H1 (cell line): ENCODE measurements around the gene UBE2K. TPM values are rescaled to one million over a fixed set of nuclear protein-coding genes. Genes with fewer than 3 reads are reported as not detected.

Experiments used
- CTCF ChIA-PET: fragments of 300-600 bp; sonication (Branson Sonifier 250); formaldehyde crosslinking; loops from one replicate; lab custom pipeline; 2021; ENCODE audit not compliant: partially characterized antibody; lab: Charles Lee
- POLR2A ChIA-PET: fragments of 300-600 bp; sonication (Branson Sonifier 250); formaldehyde crosslinking; loops from one replicate; lab custom pipeline; 2021; ENCODE audit warnings: inconsistent platforms; ENCODE audit not compliant: partially characterized antibody; lab: Charles Lee
- DNase-seq, 2 experiments: peaks; one replicate each; pipeline versions ENCODE4 v3.0.0 to v3.0.0-alpha.2; 2010 to 2022; ENCODE audit warnings: low spot score in 2 of 2, low read depth in 1 of 2, mixed read lengths in 1 of 2
- FAIRE-seq: peaks from 2 replicates; lab custom pipeline; 2011; peaks lifted over from hg19 to GRCh38; lab: Jason Lieb, UNC
- H2AFZ ChIP-seq: 2 replicates; pipeline ENCODE4 v1.8.1; 2012; ENCODE audit warnings: low read length, inconsistent platforms
- H2AK5ac ChIP-seq: 2 replicates; pipeline ENCODE4 v1.6.1; 2013; ENCODE audit warnings: low read depth, low read length
- H2BK120ac ChIP-seq: replicated peaks from 2 replicates; pipeline ENCODE3; 2013; ENCODE audit warnings: low read depth, low read length, inconsistent platforms
- H2BK12ac ChIP-seq: 2 replicates; pipeline ENCODE4 v1.6.1; 2013; ENCODE audit warnings: low read depth, low read length
- H2BK15ac ChIP-seq: 2 replicates; pipeline ENCODE4 v1.6.1; 2013; ENCODE audit warnings: low read length
- H2BK20ac ChIP-seq: 2 replicates; pipeline ENCODE4 v1.6.1; 2013; ENCODE audit warnings: low read length
- H2BK5ac ChIP-seq: 2 replicates; pipeline ENCODE4 v1.6.1; 2013; ENCODE audit warnings: low read depth, low read length
- H3K14ac ChIP-seq: 2 replicates; pipeline ENCODE4 v1.6.1; 2013; ENCODE audit warnings: inconsistent platforms; ENCODE audit not compliant: insufficient read length
- H3K18ac ChIP-seq: 2 replicates; pipeline ENCODE4 v1.6.1; 2013; ENCODE audit warnings: low read length; ENCODE audit errors: extremely low read depth
- H3K23ac ChIP-seq: 2 replicates; pipeline ENCODE4 v1.6.1; 2013; ENCODE audit warnings: inconsistent platforms; ENCODE audit not compliant: insufficient read length
- H3K23me2 ChIP-seq: 2 replicates; pipeline ENCODE4 v1.6.1; 2013; ENCODE audit warnings: low read depth, low read length
- H3K27ac ChIP-seq: 2 replicates; pipeline ENCODE4 v1.6.1; 2011; ENCODE audit warnings: low read depth, low read length, inconsistent platforms
- H3K27me3 ChIP-seq, 4 experiments: replicated peaks in 1 of 4; 1 replicate in 1 of 4; 2 replicates in 3 of 4; pipeline versions ENCODE4 v1.6.1 to v1.8.1; 2011 to 2013; ENCODE audit warnings: low read length in 3 of 4, mild to moderate bottlenecking in 3 of 4, inconsistent platforms in 2 of 4, mixed read lengths in 2 of 4, moderate library complexity in 1 of 4; ENCODE audit not compliant: control insufficient read depth in 3 of 4, insufficient read depth in 3 of 4; ENCODE audit errors: extremely low read depth in 1 of 4
- H3K36me3 ChIP-seq, 4 experiments: 2 replicates each; pipeline versions ENCODE4 v1.6.1 to v1.8.1; 2011 to 2013; ENCODE audit warnings: mild to moderate bottlenecking in 4 of 4, low read length in 3 of 4, moderate library complexity in 2 of 4, control low read depth in 1 of 4, inconsistent platforms in 1 of 4; ENCODE audit not compliant: insufficient read depth in 4 of 4, control insufficient read depth in 2 of 4
- H3K4ac ChIP-seq: replicated peaks from 2 replicates; pipeline ENCODE3; 2013; ENCODE audit warnings: low read length, low read depth, mixed read lengths, inconsistent platforms; ENCODE audit not compliant: insufficient read length
- H3K4me1 ChIP-seq, 4 experiments: replicated peaks in 1 of 4; 1 replicate in 1 of 4; 2 replicates in 3 of 4; pipeline versions ENCODE4 v1.6.1 to v1.8.1; 2011 to 2013; ENCODE audit warnings: low read length in 3 of 4, inconsistent platforms in 2 of 4, mixed read lengths in 1 of 4; ENCODE audit not compliant: insufficient read depth in 4 of 4, control insufficient read depth in 3 of 4
- H3K4me2 ChIP-seq, 2 experiments: 2 replicates each; pipeline versions ENCODE4 v1.6.1 to v1.8.1; 2011 to 2013; ENCODE audit warnings: low read depth in 2 of 2, low read length in 2 of 2, control low read depth in 1 of 2, inconsistent platforms in 1 of 2, mild to moderate bottlenecking in 1 of 2; ENCODE audit not compliant: insufficient read depth in 1 of 2
- H3K4me3 ChIP-seq, 4 experiments: fragments of 200-600, 300-600 bp in 1 of 4; sonication (generic), shearing (Covaris generic), sonication (Bioruptor Twin) in 1 of 4; 2 replicates each; pipeline versions ENCODE4 v1.5.1 to v1.8.1; 2011 to 2016; ENCODE audit warnings: low read length in 4 of 4, low read depth in 3 of 4, control low read depth in 2 of 4, inconsistent platforms in 2 of 4, mild to moderate bottlenecking in 2 of 4, mixed read lengths in 1 of 4, moderate library complexity in 1 of 4; ENCODE audit not compliant: insufficient read depth in 2 of 4; ENCODE audit errors: extremely low read depth in 1 of 4
- H3K56ac ChIP-seq: replicated peaks from 2 replicates; pipeline ENCODE3; 2013; ENCODE audit warnings: low read depth, mild to moderate bottlenecking, mixed read lengths, low read length, inconsistent platforms; ENCODE audit not compliant: insufficient read length
- H3K79me1 ChIP-seq: 2 replicates; pipeline ENCODE4 v1.6.1; 2013; ENCODE audit warnings: low read depth, low read length, control low read depth
- H3K79me2 ChIP-seq, 2 experiments: 2 replicates each; pipeline versions ENCODE4 v1.6.1 to v1.8.1; 2012 to 2013; ENCODE audit warnings: low read length in 2 of 2, mild to moderate bottlenecking in 2 of 2, inconsistent platforms in 1 of 2; ENCODE audit not compliant: insufficient read depth in 2 of 2, control insufficient read depth in 1 of 2
- H3K9ac ChIP-seq, 4 experiments: replicated peaks in 1 of 4; 1 replicate in 1 of 4; 2 replicates in 3 of 4; pipeline versions ENCODE4 v1.6.1 to v1.8.1; 2011 to 2013; ENCODE audit warnings: low read depth in 3 of 4, low read length in 3 of 4, control low read depth in 2 of 4, mild to moderate bottlenecking in 2 of 4, moderate library complexity in 2 of 4, inconsistent platforms in 1 of 4; ENCODE audit errors: extremely low read depth in 1 of 4
- H3K9me3 ChIP-seq, 2 experiments: 2 replicates each; pipeline versions ENCODE4 v1.6.1 to v1.8.1; 2012 to 2013; ENCODE audit warnings: mild to moderate bottlenecking in 2 of 2, moderate library complexity in 2 of 2, control low read depth in 1 of 2, inconsistent platforms in 1 of 2, low read depth in 1 of 2, low read length in 1 of 2, mixed read lengths in 1 of 2; ENCODE audit not compliant: insufficient read depth in 2 of 2
- H4K20me1 ChIP-seq, 2 experiments: replicated peaks in 1 of 2; 2 replicates each; pipeline versions ENCODE3 to v1.8.1; 2011 to 2013; ENCODE audit warnings: inconsistent platforms in 2 of 2, low read length in 2 of 2, mild to moderate bottlenecking in 1 of 2; ENCODE audit not compliant: insufficient read depth in 2 of 2, control insufficient read depth in 1 of 2
- H4K5ac ChIP-seq: 2 replicates; pipeline ENCODE4 v1.6.1; 2013; ENCODE audit warnings: low read length, low read depth, mixed read lengths, inconsistent platforms; ENCODE audit not compliant: insufficient read length
- H4K8ac ChIP-seq: 2 replicates; pipeline ENCODE4 v1.8.0; 2013; ENCODE audit warnings: mild to moderate bottlenecking, moderate library complexity, low read length, inconsistent platforms; ENCODE audit not compliant: insufficient read depth; ENCODE audit errors: extremely low read depth
- H4K91ac ChIP-seq: replicated peaks from 2 replicates; pipeline ENCODE3; 2013; ENCODE audit warnings: low read length, mixed read lengths, inconsistent platforms; ENCODE audit not compliant: insufficient read length
- CBX5 ChIP-seq: fragments of 300-800, 300-1000 bp; sonication (generic); IDR thresholded peaks from 2 replicates; pipeline ENCODE4 v1.7.1; 2016; ENCODE audit warnings: antibody characterized with exemption, low read length, low read depth
- CHD1 ChIP-seq: IDR thresholded peaks from 2 replicates; pipeline ENCODE4 v1.6.1; 2012; ENCODE audit warnings: low read depth, low read length, improper control_type of control experiment
- CREB1 ChIP-seq: IDR thresholded peaks from 2 replicates; pipeline ENCODE4 v1.6.1; 2012; ENCODE audit warnings: inconsistent platforms
- EP300 ChIP-seq, 2 experiments: IDR thresholded peaks; 1 replicate in 1 of 2; 2 replicates in 1 of 2; pipeline ENCODE4 v1.6.1; 2011 to 2012; ENCODE audit warnings: low read depth in 2 of 2, low read length in 2 of 2, mild to moderate bottlenecking in 2 of 2, borderline replicate concordance in 1 of 2, inconsistent platforms in 1 of 2, moderate library complexity in 1 of 2
- EZH2 ChIP-seq: fragments of 200-600 bp; sonication (generic); IDR thresholded peaks from 2 replicates; pipeline ENCODE4 v1.7.1; 2012; ENCODE audit warnings: low read depth, mild to moderate bottlenecking, moderate library complexity, low read length, inconsistent platforms; ENCODE audit not compliant: severe bottlenecking
- HDAC6 ChIP-seq: IDR thresholded peaks from one replicate; pipeline ENCODE4 v1.7.1; 2012; ENCODE audit warnings: low read depth, mild to moderate bottlenecking, inconsistent platforms, low read length, moderate library complexity
- JUN ChIP-seq: IDR thresholded peaks from 2 replicates; pipeline ENCODE4 v1.6.1; 2011; ENCODE audit warnings: low read depth, mild to moderate bottlenecking, improper control_type of control experiment, low read length
- KDM1A ChIP-seq: fragments of 200-600, 300-600 bp; sonication (generic); IDR thresholded peaks from 2 replicates; pipeline ENCODE4 v1.7.1; 2016; ENCODE audit warnings: mild to moderate bottlenecking, low read length, borderline replicate concordance
- NANOG ChIP-seq: IDR thresholded peaks from 2 replicates; pipeline ENCODE4 v1.6.1; 2011; ENCODE audit warnings: low read length, low read depth, mild to moderate bottlenecking, inconsistent platforms; ENCODE audit not compliant: insufficient read depth, poor library complexity, severe bottlenecking
- POLR2AphosphoS5 ChIP-seq: IDR thresholded peaks from 2 replicates; pipeline ENCODE4 v1.6.1; 2011; ENCODE audit warnings: low read depth, low read length
- TBP ChIP-seq: IDR thresholded peaks from 2 replicates; pipeline ENCODE4 v1.6.1; 2011; ENCODE audit warnings: low read depth, low read length, improper control_type of control experiment
- WGBS, 2 experiments: shearing (Covaris generic) in 1 of 2; methylation state at CpG; one replicate each; pipeline versions ENCODE4 v1.1.6 to v1.1.7; 2013 to 2015; ENCODE audit warnings: low lambda C conversion rate in 2 of 2, mixed read lengths in 2 of 2, inconsistent platforms in 1 of 2, low coverage in 1 of 2, missing lambda C conversion rate in 1 of 2; ENCODE audit not compliant: insufficient replicate concordance in 2 of 2, insufficient coverage in 1 of 2, insufficient read length in 1 of 2; ENCODE audit errors: extremely low coverage in 1 of 2, missing lambda C conversion rate in 1 of 2; 5-methylcytosine and 5-hydroxymethylcytosine counted together
- polyA plus RNA-seq, 7 experiments: library from polyadenylated mRNA; depleted of rRNA in 3 of 7; stranded (reverse) in 5 of 7; unstranded in 2 of 7; fragments of >200 nt in 5 of 7; fragments of 200-250 nt in 2 of 7; gene quantifications; 1 replicate in 5 of 7; 2 replicates in 1 of 7; 4 replicates in 1 of 7; pipeline versions ENCODE4 v1.2.1 to v1.2.3, GENCODE V29; 2011 to 2013; ENCODE audit warnings: missing spikeins in 2 of 7, mixed read lengths in 2 of 7
- total RNA-seq: library from RNA; stranded (reverse); fragmentation: NEBNext Ultra II Directional; extraction: Animal tissue kit (Norgen Biotek cat#: 25700); gene quantifications from 2 replicates; pipeline ENCODE4 v1.2.1, GENCODE V29; 2021
- TF ChIP-seq, protein P1 (sequence below): IDR thresholded peaks from 2 replicates; pipeline ENCODE4 v1.6.1; 2011; ENCODE audit warnings: low read length, improper control_type of control experiment

Gene UBE2K
- total and polyA plus RNA-seq, 2 of the 8 experiments (the other 6 are each of a cell fraction or from before 2014, with no cell fraction given) = 53.6 to 174 TPM

GRCh38 chr4:39818646-39819045 is 120.7 kb downstream of the UBE2K start:
- no peak overlapping the region for H4K5ac ChIP-seq
- no peaks in the 10 kb centered on the region for H3K79me1 ChIP-seq
- no peak overlapping the region for H3K27ac ChIP-seq
- H2AFZ ChIP-seq = no peak overlapping the region
- no peak overlapping the region for H3K23ac ChIP-seq
- no peak overlapping the region for H3K56ac ChIP-seq
- H2BK12ac ChIP-seq = no peak overlapping the region
- TF ChIP-seq, protein P1, sequence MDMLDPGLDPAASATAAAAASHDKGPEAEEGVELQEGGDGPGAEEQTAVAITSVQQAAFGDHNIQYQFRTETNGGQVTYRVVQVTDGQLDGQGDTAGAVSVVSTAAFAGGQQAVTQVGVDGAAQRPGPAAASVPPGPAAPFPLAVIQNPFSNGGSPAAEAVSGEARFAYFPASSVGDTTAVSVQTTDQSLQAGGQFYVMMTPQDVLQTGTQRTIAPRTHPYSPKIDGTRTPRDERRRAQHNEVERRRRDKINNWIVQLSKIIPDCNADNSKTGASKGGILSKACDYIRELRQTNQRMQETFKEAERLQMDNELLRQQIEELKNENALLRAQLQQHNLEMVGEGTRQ = no peak
- TF ChIP-seq POLR2AphosphoS5 (no peak), CHD1 (no peak), EZH2 (no peak), NANOG (no peak), HDAC6 (no peak), TBP (no peak), CREB1 (no peak), JUN (no peak), KDM1A (no peak), EP300 (IDR thresholded peaks at IDR 0.05; ENCODE audit: borderline replicate concordance in 1 of 2, low read depth in 2 of 2, low read length in 2 of 2) (no peak), CBX5 (no peak)
- no peak overlapping the region for H3K4me3 ChIP-seq
- H3K79me2 ChIP-seq = no peaks in the 10 kb centered on the region
- H3K27me3 ChIP-seq = no peaks in the 10 kb centered on the region
- FAIRE-seq = no peak
- no peak overlapping the region for H3K18ac ChIP-seq
- no peak overlapping the region for H4K8ac ChIP-seq
- no peak overlapping the region for H2AK5ac ChIP-seq
- no peak overlapping the region for H4K91ac ChIP-seq
- no peak overlapping the region for H3K9ac ChIP-seq
- no peak overlapping the region for H3K14ac ChIP-seq
- ChIA-PET CTCF (interaction anchor here (0.6 to 1.4 kb wide), 3 partner anchors 160 to 441 kb away, joined by 3 to 5 read pairs (median 4); no protein-coding TSS in a partner anchor), POLR2A (interaction anchor here (0.8 kb wide), 1 partner anchor 147 kb away, joined by 3 read pairs; no protein-coding TSS in a partner anchor)
- H3K23me2 ChIP-seq = peaks cover 12% of the 10 kb centered on the region; the same call in 1 of the 2 replicates
- H3K4me2 ChIP-seq = no peak overlapping the region
- H3K4me1 ChIP-seq = no peaks in the 10 kb centered on the region; a peak in 1 of 7 replicates
- no peak overlapping the region for H2BK120ac ChIP-seq
- 85% methylated on average over 5 of the region's 5 CpGs; no CpG with 5 or more reads in 1 of the 2 experiments for WGBS, 2 experiments
- no peak overlapping the region for H2BK15ac ChIP-seq
- peaks cover 0 to 7% of the 10 kb centered on the region in 2 experiments for H4K20me1 ChIP-seq
- H3K4ac ChIP-seq = no peak overlapping the region
- H3K9me3 ChIP-seq = no peaks in the 10 kb centered on the region
- H3K36me3 ChIP-seq = no peaks in the 10 kb centered on the region; a peak in 2 of 8 replicates
- no peak overlapping the region for H2BK20ac ChIP-seq
- DNase-seq = no peak
- no peak overlapping the region for H2BK5ac ChIP-seq
